Measurements from ENCODE around the gene SLAIN2.

- TF ChIP-seq POLR2AphosphoS5 (IDR thresholded peaks at IDR 0.05; ENCODE audit: low read depth, low read length) (no peak), TAF1 (IDR thresholded peaks at IDR 0.05; ENCODE audit: borderline replicate concordance, insufficient read depth, low read length) (no peak), REST (IDR thresholded peaks at IDR 0.05; ENCODE audit: insufficient read depth in 1 of 2, low read depth in 2 of 2, low read length in 2 of 2) (no peak), SIN3A (IDR thresholded peaks at IDR 0.05; ENCODE audit: borderline replicate concordance, insufficient read depth, low read length) (no peak)
These were observed 11.4 kb upstream of the SLAIN2 start for GRCh38 chr4:48329976-48330375.

Measured in PFSK-1 (cell line).